HCT116 (cell line): ENCODE measurements around the gene GRIN2A. TPM values are rescaled to one million over a fixed set of nuclear protein-coding genes. Genes with fewer than 3 reads are reported as not detected.

Experiments used
- ATAC-seq: fragments of 200-7000 bp; cut with Tn5 transposase; 2 replicates; pipeline ENCODE4 v1.9.1; 2020; ENCODE audit warnings: mild to moderate bottlenecking, moderate library complexity
- BruUV-seq: library from RNA; stranded (reverse); fragments of 400-500 nt; replicated peaks from 2 replicates; lab custom pipeline; 2021; lab: Mats Ljungman, UMichigan
- CTCF ChIA-PET: fragments of 300-600 bp; sonication (Branson Sonifier 250); formaldehyde crosslinking; loops from one replicate; lab custom pipeline; 2021; ENCODE audit warnings: antibody characterized with exemption; lab: Charles Lee
- POLR2A ChIA-PET: fragments of 300-600, 350-600 bp; sonication (Branson Sonifier 250); formaldehyde crosslinking; loops from one replicate; lab custom pipeline; 2021; ENCODE audit warnings: antibody characterized with exemption; lab: Charles Lee
- RAD21 ChIA-PET, 2 experiments: fragments of 300-600 bp; sonication (Branson Sonifier 250); formaldehyde crosslinking; loops; one replicate each; lab custom pipeline; 2023; ENCODE audit warnings: low total read pairs in 2 of 2; ENCODE audit not compliant: uncharacterized antibody in 2 of 2, unreplicated experiment in 2 of 2, low non-redundant PET in 1 of 2; lab: Charles Lee
- DNase-seq: peaks from one replicate; pipeline ENCODE4 v3.0.0-alpha.2; 2010; ENCODE audit warnings: low read depth, low spot score
- H2AFZ ChIP-seq: fragments of 200-600 bp; shearing (Covaris generic), sonication (generic); 2 replicates; pipeline ENCODE4 v1.6.1; 2017; ENCODE audit warnings: low read depth, mixed run types, mixed read lengths, antibody characterized with exemption, low read length; ENCODE audit not compliant: poor library complexity, severe bottlenecking
- H3K27ac ChIP-seq: 2 replicates; pipeline ENCODE4 v1.5.1; 2012; ENCODE audit warnings: low read depth, low read length
- H3K27me3 ChIP-seq: fragments of 200-600 bp; sonication (generic); 2 replicates; pipeline ENCODE4 v1.6.1; 2016; ENCODE audit warnings: mixed run types, low read length, mixed read lengths; ENCODE audit not compliant: insufficient read depth
- H3K36me3 ChIP-seq, 2 experiments: fragments of 200-500 bp in 1 of 2; fragments of 200-600 bp in 1 of 2; sonication (Bioruptor generic) in 1 of 2; sonication (generic) in 1 of 2; 2 replicates each; pipeline versions ENCODE4 v1.5.1 to v1.6.1; 2014 to 2016; ENCODE audit warnings: low read length in 2 of 2, inconsistent platforms in 1 of 2, mixed read lengths in 1 of 2, mixed run types in 1 of 2; ENCODE audit not compliant: insufficient read depth in 2 of 2, control insufficient read depth in 1 of 2
- H3K4me1 ChIP-seq, 2 experiments: fragments of 200-600 bp in 1 of 2; sonication (generic) in 1 of 2; 2 replicates each; pipeline versions ENCODE4 v1.5.1 to v1.6.1; 2012 to 2017; ENCODE audit warnings: low read length in 2 of 2, inconsistent platforms in 1 of 2, mild to moderate bottlenecking in 1 of 2, mixed read lengths in 1 of 2, mixed run types in 1 of 2, moderate library complexity in 1 of 2; ENCODE audit not compliant: insufficient read depth in 2 of 2, control insufficient read depth in 1 of 2
- H3K4me2 ChIP-seq: fragments of 200-600 bp; sonication (generic); 2 replicates; pipeline ENCODE4 v1.6.1; 2017; ENCODE audit warnings: mixed run types, low read length, mixed read lengths
- H3K4me3 ChIP-seq, 2 experiments: fragments of 200-600 bp in 1 of 2; sonication (generic) in 1 of 2; replicated peaks in 1 of 2; 2 replicates each; pipeline ENCODE4 v1.5.1; 2011 to 2016; ENCODE audit warnings: low read length in 2 of 2, control low read depth in 1 of 2, low read depth in 1 of 2, mild to moderate bottlenecking in 1 of 2, mixed read lengths in 1 of 2, mixed run types in 1 of 2
- H3K79me2 ChIP-seq: fragments of 200-600 bp; sonication (generic); 2 replicates; pipeline ENCODE4 v1.6.1; 2017; ENCODE audit warnings: mild to moderate bottlenecking, mixed run types, low read length, moderate library complexity, mixed read lengths; ENCODE audit not compliant: insufficient read depth
- H3K9ac ChIP-seq: fragments of 200-600 bp; sonication (generic); 2 replicates; pipeline ENCODE4 v1.6.1; 2016; ENCODE audit warnings: low read length, mixed read lengths
- H3K9me2 ChIP-seq: fragments of 200-600 bp; sonication (generic), shearing (Covaris generic); 2 replicates; pipeline ENCODE4 v1.6.1; 2017; ENCODE audit warnings: mixed run types, mild to moderate bottlenecking, moderate library complexity; ENCODE audit not compliant: insufficient read depth
- H3K9me3 ChIP-seq, 2 experiments: fragments of 200-500 bp in 1 of 2; fragments of 200-600 bp in 1 of 2; sonication (Bioruptor generic) in 1 of 2; sonication (generic) in 1 of 2; 2 replicates each; pipeline ENCODE4 v1.6.1; 2014 to 2017; ENCODE audit warnings: low read length in 2 of 2, mixed read lengths in 2 of 2, inconsistent platforms in 1 of 2, low read depth in 1 of 2, mild to moderate bottlenecking in 1 of 2, mixed run types in 1 of 2, moderate library complexity in 1 of 2; ENCODE audit not compliant: control insufficient read depth in 1 of 2, insufficient read depth in 1 of 2
- H4K20me1 ChIP-seq: fragments of 200-600 bp; sonication (generic), shearing (Covaris generic); 2 replicates; pipeline ENCODE4 v1.6.1; 2017; ENCODE audit warnings: mixed run types, mild to moderate bottlenecking, moderate library complexity; ENCODE audit not compliant: insufficient read depth
- ATF3 ChIP-seq: IDR thresholded peaks from 2 replicates; pipeline ENCODE4 v1.6.1; 2012
- CBX3 ChIP-seq: IDR thresholded peaks from 2 replicates; pipeline ENCODE4 v1.6.1; 2012; ENCODE audit warnings: low read depth
- CTCF ChIP-seq, 3 experiments: fragments of 200-600 bp in 1 of 3; sonication (generic) in 1 of 3; IDR thresholded peaks in 2 of 3; conservative IDR thresholded peaks in 1 of 3; 2 replicates each; pipeline ENCODE4 v1.5.1; 2012 to 2017; ENCODE audit warnings: low read depth in 2 of 3, low read length in 2 of 3, antibody characterized with exemption in 1 of 3, borderline replicate concordance in 1 of 3, control low read depth in 1 of 3, mild to moderate bottlenecking in 1 of 3, mixed read lengths in 1 of 3, mixed run types in 1 of 3, moderate library complexity in 1 of 3; ENCODE audit not compliant: insufficient read depth in 1 of 3
- EZH2 ChIP-seq: fragments of 200-600 bp; sonication (generic); IDR thresholded peaks from 2 replicates; pipeline ENCODE4 v1.6.1; 2017; ENCODE audit warnings: antibody characterized with exemption, mixed run types
- RAD21 ChIP-seq: IDR thresholded peaks from 2 replicates; pipeline ENCODE4 v1.6.1; 2012; ENCODE audit warnings: low read depth, mild to moderate bottlenecking
- SP1 ChIP-seq: IDR thresholded peaks from 2 replicates; pipeline ENCODE4 v1.6.1; 2012; ENCODE audit warnings: low read depth
- ZNF274 ChIP-seq: fragments of 200-500 bp; sonication (Bioruptor generic); IDR thresholded peaks from 2 replicates; pipeline ENCODE4 v1.6.1; 2014; ENCODE audit warnings: mild to moderate bottlenecking, low read depth, low read length, inconsistent platforms
- intact Hi-C: fragments of 100-400 bp; cut with micrococcal nuclease; formaldehyde crosslinking; loops from 2 replicates; pipeline ENCODE4 v1.10.0; 2022
- total RNA-seq: library from RNA; stranded (reverse); gene quantifications from one replicate; pipeline ENCODE4 v1.2.1, GENCODE V29; 2021; ENCODE audit not compliant: unreplicated experiment

Gene GRIN2A
- total RNA-seq, 1 experiment from 2014 or later = 0.02 TPM

- intact Hi-C loops = no loop called here
- Histone ChIP-seq H3K4me2 (no peak overlapping the region), H3K9me3 (no peaks in the 10 kb centered on the region), H3K4me3 (no peak overlapping the region), H3K27ac (no peak overlapping the region), H3K9me2 (no peaks in the 10 kb centered on the region), H3K79me2 (no peaks in the 10 kb centered on the region), H3K27me3 (0 out of 2 replicates have a peak, but pooled peaks cover 4% of the 10 kb centered on the region), H3K9ac (no peak overlapping the region), H2AFZ (no peak overlapping the region), H3K4me1 (peaks cover 0 to 4% of the 10 kb centered on the region in 2 experiments; a peak in 2 of 4 replicates), H3K36me3 (no peaks in the 10 kb centered on the region), H4K20me1 (no peaks in the 10 kb centered on the region)
- no peak for TF ChIP-seq ATF3
- TF ChIP-seq SP1 = no peak
- TF ChIP-seq ZNF274 = no peak
- TF ChIP-seq CTCF (IDR thresholded peaks at IDR 0.05 in 2 of 3, conservative IDR thresholded peaks at IDR 0.05 in 1 of 3; ENCODE audit: borderline replicate concordance in 1 of 3, insufficient read depth in 1 of 3, low read depth in 2 of 3, low read length in 2 of 3) = no peak
- no peak for TF ChIP-seq EZH2
- no peak for TF ChIP-seq CBX3
- no peak for TF ChIP-seq RAD21
- no peak for ATAC-seq
- BruUV-seq = no TSS peak
- ChIA-PET CTCF (interaction anchor here (1.5 kb wide), 1 partner anchor 920 kb away, joined by 5 read pairs; no protein-coding TSS in a partner anchor), RAD21 (no interaction called here), POLR2A (no interaction called here)
- DNase-seq = no peak
Observed at GRCh38 chr16:10178080-10178479, 4.1 kb downstream of the GRIN2A start.
